ENCODE data around the gene TTC34.

Gene TTC34

DNA sequence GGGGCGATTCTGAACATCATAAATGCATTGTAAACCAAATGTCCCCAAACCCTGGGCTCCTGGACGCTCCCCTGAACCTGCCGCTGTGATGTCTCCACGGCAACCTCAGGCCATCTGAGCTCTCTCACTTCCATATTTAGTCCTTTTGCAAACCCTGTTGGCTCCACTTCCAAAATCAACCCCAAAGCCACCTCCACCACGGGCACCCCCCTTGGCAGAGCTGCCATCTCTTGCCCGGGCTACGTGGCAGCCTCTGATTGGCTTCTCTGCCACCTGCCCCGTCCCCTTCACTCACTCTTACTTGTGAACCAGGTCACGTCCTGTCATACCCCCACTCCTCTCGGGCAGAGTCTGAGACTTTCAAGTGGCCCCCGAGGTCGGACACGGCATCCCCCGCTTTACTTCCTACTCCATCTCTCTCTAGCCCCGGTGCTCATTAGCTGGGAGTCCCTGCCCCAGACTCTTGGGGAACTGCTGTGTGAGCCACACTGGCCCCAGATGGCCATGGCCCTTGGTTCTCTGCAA lies 199.1 kb downstream of the TTC34 start:
- no peak for DNase-seq (ENCODE audit: low spot score)

- no peak for DNase-seq (ENCODE audit: low spot score)
Observed at GRCh38 chr1:2601721-2602303, 199.7 kb downstream of the TTC34 start.

GRCh38 chr1:2598329-2598931 lies 203.1 kb downstream of the TTC34 start:
- DNase-seq (ENCODE audit: low spot score): no peak

DNA sequence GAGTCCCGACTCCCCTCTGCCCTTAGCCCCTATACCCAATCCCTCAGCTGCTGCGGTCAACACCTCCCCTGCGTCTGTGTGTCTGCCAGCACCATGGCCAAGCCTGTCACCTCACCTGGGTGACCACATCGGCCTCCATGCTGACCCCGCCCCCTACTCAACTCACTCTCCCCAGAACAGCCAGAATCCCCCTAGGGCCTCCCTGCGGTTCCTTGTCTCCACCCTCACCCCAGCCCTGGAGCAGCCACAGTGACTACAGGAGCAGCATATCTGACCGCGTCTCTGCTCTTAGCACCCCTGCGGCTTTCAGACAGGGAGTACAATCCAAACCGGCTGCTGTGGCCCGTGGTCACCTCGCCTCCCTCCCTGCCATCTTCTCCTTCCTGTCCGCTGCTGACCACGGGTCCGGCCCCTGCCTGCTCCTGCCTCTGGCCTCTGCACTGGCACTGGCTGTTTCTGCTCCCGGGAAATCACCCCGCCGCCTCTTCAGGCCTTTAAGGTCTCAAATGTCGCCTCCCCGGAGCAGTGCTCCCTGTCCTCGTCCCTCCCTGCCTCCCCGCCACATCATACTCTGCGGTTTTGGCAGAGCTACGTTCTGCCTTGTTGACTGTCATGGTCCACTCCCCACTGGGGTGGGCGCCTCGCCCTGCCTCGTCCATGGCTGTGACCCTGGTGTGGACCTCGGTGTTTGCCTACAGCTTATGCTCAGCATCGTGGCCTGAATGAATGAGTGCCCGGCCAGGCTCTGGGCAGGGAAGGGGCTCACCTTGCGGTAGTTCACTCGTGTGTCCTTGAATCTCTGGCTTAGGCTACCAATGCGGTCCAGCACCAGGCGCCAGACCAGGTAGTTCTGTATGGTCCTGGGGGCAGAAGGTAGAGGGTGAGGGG lies 203.8 kb downstream of the TTC34 start:
- DNase-seq (ENCODE audit: low spot score): no peak

DNA sequence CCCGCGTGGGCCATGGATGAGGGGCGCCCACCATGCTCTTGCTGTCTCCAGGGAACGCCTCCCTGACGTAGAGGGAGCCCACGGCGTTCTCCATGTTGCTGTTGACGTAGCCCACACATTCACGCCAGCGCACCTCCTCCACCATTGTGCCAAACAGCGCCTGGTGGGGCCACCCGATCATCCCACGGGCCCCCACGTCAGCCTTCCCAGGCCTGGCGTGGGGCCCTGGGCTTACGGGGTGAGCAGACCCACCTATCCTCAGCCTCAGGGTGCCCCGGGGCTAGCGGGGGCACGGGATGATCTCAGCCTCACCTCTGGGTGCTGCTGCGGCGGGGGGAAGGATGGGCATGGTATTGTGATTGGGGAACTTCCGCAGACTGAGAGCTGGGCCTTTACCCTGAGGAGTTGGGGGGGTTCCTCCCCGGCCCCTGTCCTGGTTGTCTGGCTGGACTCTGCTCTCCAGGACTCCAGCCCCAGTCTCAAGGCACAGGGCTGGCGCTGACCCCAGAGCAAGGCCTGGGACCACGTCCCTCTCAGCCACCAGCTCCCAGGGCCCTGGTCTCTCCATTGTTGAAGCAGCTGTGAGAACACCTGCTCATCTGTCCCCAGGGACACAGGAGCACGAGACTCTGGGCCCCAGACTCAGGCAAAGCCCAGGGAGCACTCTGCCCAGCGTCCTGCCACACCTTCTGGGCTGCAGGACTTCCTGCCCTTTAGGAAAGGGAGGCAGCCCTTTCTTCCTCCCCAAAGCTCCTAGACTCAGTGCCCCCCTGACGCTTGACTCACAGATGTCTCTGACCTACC lies 204.8 kb downstream of the TTC34 start:
- DNase-seq (ENCODE audit: low spot score): no peak

DNA sequence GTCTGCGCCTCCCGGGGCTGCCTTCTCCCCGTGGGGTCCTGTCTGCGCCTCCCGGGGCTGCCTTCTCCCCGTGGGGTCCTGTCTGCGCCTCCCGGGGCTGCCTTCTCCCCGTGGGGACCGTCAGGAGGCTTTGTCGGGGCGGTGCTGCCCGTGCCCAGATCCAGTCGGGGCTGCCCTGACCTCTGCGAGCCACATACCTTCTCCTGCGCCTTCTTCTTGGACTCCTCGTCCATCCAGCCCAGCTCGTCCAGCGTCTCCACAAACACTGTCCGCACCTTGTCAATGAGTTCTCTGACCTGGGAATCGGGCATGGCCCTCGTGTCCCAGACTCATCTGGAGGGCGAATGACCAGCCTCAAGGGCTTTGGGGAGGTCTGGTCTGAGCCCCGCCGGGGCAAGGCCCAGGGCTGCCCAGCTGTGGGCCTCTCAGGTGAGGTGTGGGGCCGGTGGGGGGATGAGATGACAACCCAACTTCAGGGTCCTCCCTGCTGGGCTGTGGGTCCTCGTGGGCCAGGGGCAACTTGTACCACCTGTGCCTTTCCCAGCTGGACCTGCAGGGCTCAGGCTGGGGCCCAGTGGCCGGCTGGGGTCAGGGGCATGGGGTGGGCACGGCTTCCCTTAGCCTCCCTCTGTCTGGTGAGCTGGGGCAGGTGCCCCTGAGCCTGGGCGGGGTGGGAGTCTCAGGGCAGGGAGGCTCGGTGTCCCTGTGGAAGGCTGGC lies 205.5 kb downstream of the TTC34 start:
- DNase-seq (ENCODE audit: low spot score): no peak

DNA sequence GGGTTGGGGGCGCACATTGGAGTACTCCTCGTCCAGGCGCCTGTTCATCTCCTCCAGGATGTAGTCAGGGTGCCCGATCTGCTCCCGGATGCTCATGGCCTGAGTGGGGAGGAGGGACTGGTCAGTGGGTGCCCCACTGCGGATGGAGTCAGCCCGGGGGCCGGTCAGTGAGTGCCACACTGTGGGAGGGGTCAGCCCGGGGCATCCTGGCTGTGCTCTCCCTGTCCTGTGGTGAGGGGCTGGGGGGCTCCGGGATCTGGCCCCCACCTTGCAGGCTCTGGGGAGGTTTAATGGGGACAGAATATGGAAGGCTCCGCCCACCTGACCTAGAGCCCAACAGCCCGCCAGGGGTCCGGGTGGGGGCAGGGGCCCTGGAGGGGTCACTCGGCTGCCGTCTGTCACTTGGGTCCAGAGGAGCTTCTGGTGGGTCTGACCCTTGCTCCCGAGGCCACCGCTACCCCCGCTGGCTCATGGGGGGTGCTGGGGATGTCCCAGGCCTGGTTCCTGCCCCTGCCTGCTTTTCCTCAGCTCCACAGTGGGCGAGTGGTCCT lies 206.2 kb downstream of the TTC34 start:
- no peak for DNase-seq (ENCODE audit: low spot score)

GRCh38 chr1:2594641-2595131 lies 206.8 kb downstream of the TTC34 start:
- no peak for DNase-seq (ENCODE audit: low spot score)

GRCh38 chr1:2594001-2594640 lies 207.4 kb downstream of the TTC34 start:
- DNase-seq (ENCODE audit: low spot score): peak; percentile 49

DNA sequence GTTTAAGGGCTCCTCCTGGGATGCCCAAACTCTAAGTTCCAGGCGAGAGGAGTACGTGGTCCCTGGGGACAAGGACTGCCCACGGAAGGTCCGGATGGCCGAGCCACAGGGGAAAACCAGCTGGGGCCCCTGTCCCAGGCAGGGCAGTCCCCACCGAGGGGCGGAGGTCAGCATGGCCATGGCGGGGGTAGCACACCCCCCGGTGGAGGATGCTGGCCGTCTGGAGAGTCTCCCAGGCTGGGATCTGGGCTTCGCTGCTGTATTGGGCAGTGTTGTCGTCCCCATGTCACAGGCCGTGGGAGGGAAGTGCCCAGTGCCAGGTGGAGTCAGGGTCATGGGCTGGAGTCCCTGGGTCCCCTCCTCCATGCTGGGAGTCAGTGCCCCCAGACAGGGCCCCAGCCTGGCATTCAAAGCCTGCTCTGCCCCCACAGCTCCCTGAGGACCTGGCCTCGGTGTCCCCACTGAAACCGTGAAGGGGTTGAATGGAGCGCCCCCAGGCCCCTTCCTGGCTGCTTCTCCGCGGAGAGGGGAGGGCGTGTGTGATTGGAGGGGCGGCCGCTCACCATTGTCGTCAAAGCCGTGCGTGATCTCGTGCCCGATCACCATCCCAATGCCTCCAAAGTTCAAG lies 208.1 kb downstream of the TTC34 start:
- no peak for DNase-seq (ENCODE audit: low spot score)

DNA sequence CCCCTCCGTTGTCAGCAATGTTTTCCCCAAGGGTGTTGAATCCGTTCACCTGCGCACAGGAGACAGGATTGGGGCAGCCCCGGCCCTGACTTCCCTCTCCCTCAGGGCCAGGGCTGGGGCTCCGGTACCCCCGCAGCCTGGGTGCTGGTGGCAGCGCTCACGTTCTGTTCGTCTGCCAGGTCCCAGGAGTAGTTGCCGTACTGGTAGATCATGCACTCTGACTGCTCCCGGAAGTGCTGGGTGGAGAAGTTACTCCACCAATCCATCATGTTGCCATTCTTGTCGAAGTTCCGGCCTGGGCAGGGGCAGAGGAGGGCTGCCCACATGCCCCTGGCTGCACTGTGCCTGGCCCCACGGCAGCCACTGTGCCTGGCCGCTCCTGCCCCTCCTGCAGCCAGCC lies 208.8 kb downstream of the TTC34 start:
- no peak for DNase-seq (ENCODE audit: low spot score)

DNA sequence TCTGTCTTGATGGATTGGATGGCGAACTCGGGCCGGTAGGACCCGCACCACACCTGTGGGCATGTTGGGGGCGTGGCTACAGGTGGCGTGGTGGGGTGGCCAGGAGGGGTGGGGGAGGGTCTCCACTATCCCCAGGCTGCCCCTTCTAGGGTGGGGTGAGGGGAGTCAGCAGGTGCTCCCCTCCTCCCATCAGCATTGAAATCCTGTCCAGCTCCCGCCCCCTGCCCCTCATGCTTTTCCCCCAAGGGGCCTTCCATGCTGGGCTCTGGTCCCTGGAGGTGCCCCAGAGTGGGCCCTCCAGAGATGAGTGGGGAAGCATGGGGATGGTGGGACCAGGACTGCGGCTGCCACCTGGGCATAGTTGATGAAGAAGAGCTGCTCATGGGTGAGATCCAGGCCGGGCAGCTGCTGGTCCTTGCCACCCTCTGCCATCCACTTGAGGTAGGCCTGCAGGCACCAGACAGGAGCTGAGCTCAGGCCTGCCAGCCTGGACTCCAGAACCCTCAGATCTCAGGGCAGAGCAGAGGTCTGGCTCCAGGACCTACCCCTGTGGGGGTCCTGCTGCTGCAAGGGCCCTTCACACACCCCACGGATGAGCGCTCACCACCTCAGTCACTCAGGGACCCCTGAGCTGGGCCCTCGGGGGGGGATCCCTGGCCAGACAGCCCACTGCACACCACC lies 209.8 kb downstream of the TTC34 start:
- DNase-seq (ENCODE audit: low spot score): no peak

- DNase-seq (ENCODE audit: low spot score): no peak
Observed at GRCh38 chr1:2591233-2591580, 210.3 kb downstream of the TTC34 start.

DNA sequence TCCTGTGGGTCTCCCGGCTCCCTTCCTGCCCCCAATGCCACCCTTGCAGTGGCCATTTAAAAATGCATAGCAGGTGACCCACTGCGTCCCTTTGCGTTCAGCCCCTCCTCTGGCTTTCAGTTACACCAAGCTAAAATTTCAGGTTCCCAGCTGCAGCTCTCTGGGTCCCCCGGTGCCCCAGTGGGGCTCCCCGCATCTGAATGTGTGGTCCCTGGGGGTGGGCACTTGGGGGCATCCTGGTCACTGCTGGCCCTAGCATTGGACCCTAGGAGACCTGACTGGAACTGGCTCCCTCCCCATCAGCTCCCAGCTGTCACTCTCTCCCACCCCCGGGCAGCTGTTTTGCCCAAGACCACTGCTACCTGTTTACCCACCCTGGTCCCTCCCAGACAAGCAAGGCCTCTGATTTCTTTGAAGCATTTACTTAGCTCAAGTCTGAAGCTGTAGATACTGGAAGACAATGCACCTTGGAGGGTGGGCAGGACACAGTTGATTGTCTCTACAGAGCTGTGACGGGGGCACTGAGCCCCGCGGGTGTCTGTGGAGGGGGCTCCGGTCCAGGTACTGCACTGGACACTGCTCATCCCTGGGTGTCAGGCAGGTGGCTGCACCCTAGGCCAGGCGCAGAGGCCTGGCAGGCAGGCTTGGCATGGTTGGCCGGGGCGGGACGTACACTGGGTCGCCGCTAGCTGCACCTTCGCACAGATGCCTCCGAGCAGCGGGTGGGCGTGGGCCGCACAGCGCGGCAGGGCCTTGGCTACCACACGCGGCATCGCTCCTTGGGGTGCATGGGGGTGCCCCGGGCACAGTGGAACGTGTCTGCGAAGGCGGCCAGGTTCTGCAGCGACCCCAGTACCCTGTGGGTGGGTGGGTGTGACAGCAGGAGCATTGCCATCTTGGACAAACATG lies 211.0 kb downstream of the TTC34 start:
- no peak for DNase-seq (ENCODE audit: low spot score)

DNA sequence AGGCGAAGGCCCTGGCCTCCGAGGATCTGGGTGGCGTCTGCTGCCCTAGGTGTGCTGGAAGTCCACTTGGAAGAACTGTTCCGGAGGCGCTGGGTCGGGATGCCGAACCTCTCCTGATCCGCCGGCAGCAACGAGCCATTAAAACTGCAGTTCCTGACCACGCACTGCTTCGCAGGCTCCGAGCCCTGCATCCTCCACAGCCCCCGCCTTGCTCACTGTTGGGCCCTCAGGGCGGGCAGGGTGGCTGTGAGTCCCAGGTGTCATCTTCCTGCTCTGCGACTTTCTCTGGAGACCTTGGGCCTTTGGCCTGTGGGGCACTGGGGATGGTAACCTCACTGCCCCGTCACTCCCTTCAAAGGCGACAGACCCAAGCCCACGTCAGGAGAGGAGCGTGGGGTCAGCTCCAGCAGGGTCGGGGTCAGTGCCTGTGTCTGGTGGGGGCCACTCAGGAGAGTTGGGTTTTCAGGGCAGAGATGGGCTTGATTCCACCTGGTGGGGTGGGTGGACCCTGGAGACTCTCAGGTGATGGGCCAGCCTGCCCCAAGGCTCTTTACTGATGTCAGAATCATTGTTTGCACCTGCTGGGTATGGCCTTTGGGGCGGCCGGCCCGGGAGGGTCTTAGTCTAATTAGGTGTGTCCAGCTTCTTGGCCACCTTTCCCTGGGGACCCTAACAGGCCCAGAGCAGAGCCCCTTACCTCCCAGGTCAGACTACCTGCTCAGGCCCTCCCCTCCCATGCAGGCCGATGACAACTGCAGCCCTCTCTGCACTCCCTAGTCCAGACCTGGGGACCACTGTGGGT lies 211.9 kb downstream of the TTC34 start:
- DNase-seq (ENCODE audit: low spot score): no peak

DNA sequence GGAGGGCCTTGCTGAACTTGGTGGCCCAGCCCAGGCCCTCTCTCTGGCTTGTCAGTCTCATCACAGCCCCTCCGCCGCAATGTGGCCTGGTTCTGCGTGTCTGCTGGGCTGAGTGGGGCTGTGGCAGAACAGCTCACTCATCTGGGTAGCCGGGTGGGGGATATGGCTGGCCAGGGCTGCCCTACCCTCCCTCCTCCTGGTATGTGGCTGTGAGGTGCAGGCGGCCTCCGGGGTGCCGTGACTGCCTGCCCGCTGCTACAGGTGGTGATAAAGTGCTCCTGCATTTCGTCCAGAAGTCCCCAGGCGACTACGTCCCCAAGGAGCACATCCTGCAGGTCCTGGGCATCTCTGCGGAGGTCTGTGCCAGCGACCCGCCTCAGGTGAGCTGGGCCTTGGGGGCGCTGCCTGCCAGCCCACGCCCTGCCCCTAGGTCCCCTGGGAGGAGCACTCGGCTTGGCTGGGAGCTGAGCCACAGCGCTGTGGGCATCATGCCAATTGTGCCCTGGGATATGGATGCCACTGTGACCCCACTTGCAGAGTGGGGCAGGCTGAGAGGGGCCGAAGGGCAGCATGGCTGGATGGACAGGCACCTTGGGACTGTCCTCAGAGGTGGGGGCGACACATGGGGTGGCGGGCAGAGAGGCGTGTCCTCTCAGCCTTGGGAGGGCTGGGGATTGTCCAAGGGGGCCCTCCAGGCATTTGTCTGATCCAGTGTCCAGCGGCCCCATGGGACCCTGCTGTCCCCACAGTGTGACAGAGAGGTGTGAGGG lies 212.6 kb downstream of the TTC34 start:
- no peak for DNase-seq (ENCODE audit: low spot score)

Data from AG08396 (cell line).